ENCODE data around the gene CLOCK. TPM values are rescaled to one million over a fixed set of nuclear protein-coding genes. Genes with fewer than 3 reads are reported as not detected.

Gene CLOCK, protein sequence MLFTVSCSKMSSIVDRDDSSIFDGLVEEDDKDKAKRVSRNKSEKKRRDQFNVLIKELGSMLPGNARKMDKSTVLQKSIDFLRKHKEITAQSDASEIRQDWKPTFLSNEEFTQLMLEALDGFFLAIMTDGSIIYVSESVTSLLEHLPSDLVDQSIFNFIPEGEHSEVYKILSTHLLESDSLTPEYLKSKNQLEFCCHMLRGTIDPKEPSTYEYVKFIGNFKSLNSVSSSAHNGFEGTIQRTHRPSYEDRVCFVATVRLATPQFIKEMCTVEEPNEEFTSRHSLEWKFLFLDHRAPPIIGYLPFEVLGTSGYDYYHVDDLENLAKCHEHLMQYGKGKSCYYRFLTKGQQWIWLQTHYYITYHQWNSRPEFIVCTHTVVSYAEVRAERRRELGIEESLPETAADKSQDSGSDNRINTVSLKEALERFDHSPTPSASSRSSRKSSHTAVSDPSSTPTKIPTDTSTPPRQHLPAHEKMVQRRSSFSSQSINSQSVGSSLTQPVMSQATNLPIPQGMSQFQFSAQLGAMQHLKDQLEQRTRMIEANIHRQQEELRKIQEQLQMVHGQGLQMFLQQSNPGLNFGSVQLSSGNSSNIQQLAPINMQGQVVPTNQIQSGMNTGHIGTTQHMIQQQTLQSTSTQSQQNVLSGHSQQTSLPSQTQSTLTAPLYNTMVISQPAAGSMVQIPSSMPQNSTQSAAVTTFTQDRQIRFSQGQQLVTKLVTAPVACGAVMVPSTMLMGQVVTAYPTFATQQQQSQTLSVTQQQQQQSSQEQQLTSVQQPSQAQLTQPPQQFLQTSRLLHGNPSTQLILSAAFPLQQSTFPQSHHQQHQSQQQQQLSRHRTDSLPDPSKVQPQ
- 42.6 TPM for total RNA-seq

DNA sequence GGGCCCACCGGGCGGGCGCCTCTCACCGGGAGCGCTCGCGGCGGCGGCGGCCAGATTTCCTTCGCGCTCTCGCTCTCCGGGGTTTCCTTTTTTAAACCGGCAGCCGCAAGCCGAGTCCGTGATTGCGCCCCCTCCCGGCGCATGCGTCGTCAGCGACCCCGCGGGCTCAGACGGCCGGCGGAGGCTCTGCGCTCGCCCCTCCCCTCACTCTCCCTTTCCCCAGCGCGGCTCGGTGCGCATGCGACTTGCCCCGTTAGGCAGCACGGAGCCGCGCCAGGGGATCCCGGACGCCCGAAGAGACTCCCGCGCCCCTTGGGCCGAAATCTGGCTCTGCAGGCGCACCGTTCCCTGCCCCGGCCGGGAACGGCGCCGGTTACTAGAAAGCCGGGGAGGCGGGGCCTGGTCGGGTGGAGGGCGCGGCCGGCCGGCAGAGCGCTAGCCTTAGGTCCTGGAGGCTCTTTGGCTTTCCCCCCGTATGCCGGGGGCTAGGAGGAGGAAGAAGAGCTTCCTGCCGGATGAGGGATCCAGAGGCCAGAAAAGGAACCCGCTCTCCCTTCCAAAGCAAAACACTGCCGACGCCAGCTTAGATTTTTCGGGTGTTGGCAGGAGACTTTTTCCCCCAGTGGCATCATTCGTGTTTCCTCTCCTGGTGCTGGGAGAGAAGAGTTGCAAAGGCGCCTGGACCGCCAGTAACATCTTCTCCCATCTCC, at the start of gene CLOCK:
Gene CLOCK, minus strand, starts transcription at position 154 of the 710 bp plus-strand sequence. CDS start 64,124 bp downstream, outside the sequence.

DNA sequence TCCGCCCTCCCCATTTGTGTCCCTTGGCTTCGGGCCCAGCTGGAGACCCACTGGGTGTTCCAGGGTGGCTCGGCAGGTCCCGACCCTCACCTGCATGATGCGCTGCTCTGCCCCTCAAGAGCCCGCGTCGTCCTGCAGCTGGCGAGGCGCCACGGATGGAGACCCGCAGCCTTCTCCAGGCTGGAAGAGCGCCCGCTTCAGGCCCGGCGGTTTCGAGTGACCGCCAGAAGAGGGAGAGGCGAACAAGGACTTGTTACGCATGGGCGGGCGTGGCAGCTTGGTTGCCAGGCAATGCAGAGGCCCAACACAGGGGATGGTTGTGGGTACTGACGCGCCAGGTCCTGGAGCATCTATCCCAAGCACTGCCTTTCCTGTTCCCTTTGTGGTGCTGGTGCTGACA, 45.3 kb upstream of the CLOCK start, which contains the start of gene PDCL2:
Gene PDCL2, minus strand, starts transcription at position 232 of the 400 bp plus-strand sequence. Its CDS starts 136 bp downstream, at position 96.

DNA sequence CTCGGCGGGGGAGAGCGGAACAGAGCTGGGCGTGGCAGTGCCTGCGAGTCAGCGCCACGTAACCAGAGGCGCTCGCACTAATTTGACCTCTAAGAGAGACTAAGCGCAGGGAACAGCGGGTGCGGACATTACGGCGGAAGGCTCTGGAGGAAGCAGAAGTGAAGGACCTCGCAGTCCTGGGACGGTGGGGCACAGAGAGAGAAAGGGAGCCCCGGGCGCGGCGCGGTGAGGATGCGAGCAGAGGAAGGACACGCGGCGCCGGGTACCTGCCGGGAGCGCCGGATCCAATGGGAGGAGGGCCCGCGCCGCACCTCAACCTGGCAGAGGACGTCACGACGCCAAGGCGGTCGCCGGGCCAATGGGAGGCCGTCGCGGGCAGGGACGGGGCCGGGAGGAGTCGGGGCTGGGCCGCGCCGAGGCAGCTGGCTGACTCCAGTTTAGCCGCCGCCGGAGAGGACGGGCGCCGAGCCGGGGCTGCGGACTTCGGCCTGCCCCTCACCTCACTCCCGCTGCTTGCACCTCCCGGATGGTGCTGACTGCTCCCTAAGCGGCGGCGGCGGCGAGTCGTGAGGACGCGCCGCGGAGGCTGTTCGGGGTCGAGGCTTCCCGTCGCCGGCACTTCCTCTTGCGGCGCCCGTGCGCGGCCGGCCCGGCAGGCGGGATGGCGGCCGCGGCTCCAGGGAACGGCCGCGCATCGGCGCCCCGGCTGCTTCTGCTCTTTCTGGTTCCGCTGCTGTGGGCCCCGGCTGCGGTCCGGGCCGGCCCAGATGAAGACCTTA, 151.0 kb downstream of the CLOCK start, which contains the start of gene TMEM165:
Gene TMEM165, plus strand, starts transcription at position 429 of the 779 bp plus-strand sequence. Its CDS starts 233 bp downstream, at position 662.

Small RNA genes lying within 50 kb of the gene (small RNA-seq; reads per million reads assigned to genes)
- gene RF00019 (ENCODE audit: low replicate concordance): not detected

Other genes with a start within 250 kb of the CLOCK start
- 8.1 TPM for gene SRD5A3, start 200.7 kb downstream of the CLOCK start, total RNA-seq
- 108 TPM for gene TMEM165, start 151.0 kb downstream of the CLOCK start, total RNA-seq
- gene PDCL2, start 45.3 kb upstream of the CLOCK start, total RNA-seq: not detected
- gene NMU, start 89.4 kb upstream of the CLOCK start, total RNA-seq: 2.2 TPM